GM21528 (cell line): ENCODE measurements around the gene SPAG5.
A peak's percentile ranks its signal among the peaks of the same experiment; 100 is the strongest.
"Not testable (repeated sequence)": the region's sequence is repeated elsewhere in the genome, so short reads cannot be mapped to it uniquely, and the experiment has no call there.

ENCODE experiments used
- ATAC-seq: cut with Tn5 transposase; IDR thresholded peaks from one replicate; pipeline ENCODE4 v1.9.1; 2021; ENCODE audit warnings: mild to moderate bottlenecking, moderate library complexity; ENCODE audit not compliant: unreplicated experiment, low FRiP score

SPAG5 gene

GRCh38 chr17:28612531-28612930 is 13.7 kb upstream of the SPAG5 start:
- ATAC-seq: no peak

- ATAC-seq: no peak
Observed at GRCh38 chr17:28610376-28610775, 11.6 kb upstream of the SPAG5 start.

- ATAC-seq: not testable (repeated sequence)
Observed at GRCh38 chr17:28604031-28604430, 5.2 kb upstream of the SPAG5 start.

- peak; percentile 50 for ATAC-seq
Observed at GRCh38 chr17:28599311-28600184, 723 bp upstream of the SPAG5 start.

GRCh38 chr17:28598389-28598788 is 436 bp downstream of the SPAG5 start:
- peak; percentile 3 for ATAC-seq

- ATAC-seq: no peak
Observed at GRCh38 chr17:28597606-28598383, 1.0 kb downstream of the SPAG5 start.

GRCh38 chr17:28592260-28592659 is 6.6 kb downstream of the SPAG5 start:
- ATAC-seq: no peak

- ATAC-seq: no peak
Observed at GRCh38 chr17:28585851-28586250, 13.0 kb downstream of the SPAG5 start.

GRCh38 chr17:28584434-28584833 is 14.4 kb downstream of the SPAG5 start:
- ATAC-seq: no peak

GRCh38 chr17:28582513-28582912 is 16.3 kb downstream of the SPAG5 start:
- ATAC-seq: no peak

- no peak for ATAC-seq
Observed at GRCh38 chr17:28580959-28581358, 17.9 kb downstream of the SPAG5 start.

GRCh38 chr17:28579526-28579925 is 19.3 kb downstream of the SPAG5 start:
- no peak for ATAC-seq

GRCh38 chr17:28578246-28579195 is 20.3 kb downstream of the SPAG5 start:
- ATAC-seq: no peak

GRCh38 chr17:28577466-28577824 is 21.4 kb downstream of the SPAG5 start:
- ATAC-seq: no peak

- peak; percentile 87 for ATAC-seq
Observed at GRCh38 chr17:28576758-28577465, 21.9 kb downstream of the SPAG5 start, which contains the start of gene ALDOC. ALDOC (minus strand) TSS chr17:28576895; CDS start chr17:28575532, 1,363 bp downstream.

GRCh38 chr17:28576016-28576415 is 22.8 kb downstream of the SPAG5 start:
- ATAC-seq: not testable (repeated sequence)

GRCh38 chr17:28575126-28575795 is 23.6 kb downstream of the SPAG5 start:
- no peak for ATAC-seq

- no peak for ATAC-seq
Observed at GRCh38 chr17:28574526-28574925, 24.3 kb downstream of the SPAG5 start.

- no peak for ATAC-seq
Observed at GRCh38 chr17:28573966-28574480, 24.8 kb downstream of the SPAG5 start.
